ENCODE data around the gene OLA1. TPM values are rescaled to one million over a fixed set of nuclear protein-coding genes. Genes with fewer than 3 reads are reported as not detected.

The OLA1 gene
- total and polyA plus RNA-seq, 2 donors (not counting 1 experiment from before 2014, with no cell fraction given): 13.9 to 47.7 TPM

DNA sequence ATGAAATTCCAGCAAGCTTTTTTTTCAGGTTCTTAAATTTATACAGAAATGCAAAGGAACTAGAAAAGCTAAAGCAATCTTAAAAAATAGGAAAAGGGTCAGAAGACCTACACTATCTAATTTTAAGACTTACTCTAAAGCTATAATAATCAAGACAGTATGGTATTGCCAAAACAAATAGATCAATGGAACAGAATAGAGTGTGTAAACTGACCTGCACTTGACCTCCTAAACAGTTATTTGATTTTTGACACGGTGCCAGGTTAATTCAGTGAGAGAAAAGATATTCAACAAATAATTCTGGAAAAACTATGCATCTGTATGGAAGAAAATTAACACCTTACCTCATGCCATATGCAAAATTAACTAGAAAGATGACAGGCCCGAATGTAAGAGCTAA, 73.6 kb downstream of the OLA1 start:
- Histone ChIP-seq H3K9ac (ENCODE audit: low read length) (no peak overlapping the region), H3K27me3 (replicated peaks in 1 of 4; ENCODE audit: control extremely low read depth in 1 of 4, control insufficient read depth in 3 of 4, insufficient read depth in 4 of 4, low read length in 3 of 4) (no peaks in the 10 kb centered on the region), H3K4me2 (replicated peaks; ENCODE audit: low read depth, low read length, poor library complexity, severe bottlenecking) (no peak overlapping the region), H3K9me3 (ENCODE audit: control extremely low read depth in 1 of 3, control insufficient read depth in 2 of 3, insufficient read depth in 1 of 3, low read length in 2 of 3) (peaks cover 10 to 27% (median 26%) of the 10 kb centered on the region in 3 donors), H3K4me1 (ENCODE audit: control insufficient read depth in 2 of 2, insufficient read depth in 2 of 2, low read length in 2 of 2) (no peaks in the 10 kb centered on the region), H3K4me3 (ENCODE audit: control extremely low read depth in 1 of 5, extremely low read depth in 1 of 5, insufficient read depth in 1 of 5, low read depth in 2 of 5, low read length in 4 of 5) (no peak overlapping the region), H3K27ac (ENCODE audit: low read length in 2 of 2) (no peak overlapping the region), H3K79me2 (ENCODE audit: control insufficient read depth, insufficient read depth, low read length) (no peaks in the 10 kb centered on the region), H3K36me3 (replicated peaks in 1 of 2; ENCODE audit: control extremely low read depth in 1 of 2, control insufficient read depth in 1 of 2, extremely low read depth in 1 of 2, insufficient read depth in 2 of 2, low read length in 1 of 2) (peaks cover 0 to 2% of the 10 kb centered on the region in 2 experiments), H4K20me1 (ENCODE audit: control insufficient read depth, insufficient read depth, low read length, poor library complexity, severe bottlenecking) (peaks cover 4% of the 10 kb centered on the region), H2AFZ (ENCODE audit: insufficient read depth, low read depth, low read length, poor library complexity, severe bottlenecking) (no peak overlapping the region)
- TF ChIP-seq, protein P1, sequence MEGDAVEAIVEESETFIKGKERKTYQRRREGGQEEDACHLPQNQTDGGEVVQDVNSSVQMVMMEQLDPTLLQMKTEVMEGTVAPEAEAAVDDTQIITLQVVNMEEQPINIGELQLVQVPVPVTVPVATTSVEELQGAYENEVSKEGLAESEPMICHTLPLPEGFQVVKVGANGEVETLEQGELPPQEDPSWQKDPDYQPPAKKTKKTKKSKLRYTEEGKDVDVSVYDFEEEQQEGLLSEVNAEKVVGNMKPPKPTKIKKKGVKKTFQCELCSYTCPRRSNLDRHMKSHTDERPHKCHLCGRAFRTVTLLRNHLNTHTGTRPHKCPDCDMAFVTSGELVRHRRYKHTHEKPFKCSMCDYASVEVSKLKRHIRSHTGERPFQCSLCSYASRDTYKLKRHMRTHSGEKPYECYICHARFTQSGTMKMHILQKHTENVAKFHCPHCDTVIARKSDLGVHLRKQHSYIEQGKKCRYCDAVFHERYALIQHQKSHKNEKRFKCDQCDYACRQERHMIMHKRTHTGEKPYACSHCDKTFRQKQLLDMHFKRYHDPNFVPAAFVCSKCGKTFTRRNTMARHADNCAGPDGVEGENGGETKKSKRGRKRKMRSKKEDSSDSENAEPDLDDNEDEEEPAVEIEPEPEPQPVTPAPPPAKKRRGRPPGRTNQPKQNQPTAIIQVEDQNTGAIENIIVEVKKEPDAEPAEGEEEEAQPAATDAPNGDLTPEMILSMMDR (IDR thresholded peaks at IDR 0.05): no peak
- no peak for TF ChIP-seq EZH2 (IDR thresholded peaks at IDR 0.05; ENCODE audit: borderline replicate concordance, insufficient read depth, low read depth, low read length, poor library complexity, severe bottlenecking)
- no peak overlapping the region for H3K4me3 Mint-ChIP-seq
- H3K9me3 Mint-ChIP-seq (ENCODE audit: insufficient read depth): peaks cover 12% of the 10 kb centered on the region
- ChIA-PET POLR2A (interaction anchor here (0.5 kb wide), 1 partner anchor 19 kb away, joined by 8 read pairs; no protein-coding TSS in a partner anchor), CTCF (no interaction called here)
- no CpG with 5 or more reads among the region's 2 CpGs for WGBS (ENCODE audit: insufficient coverage)
- H3K4me1 Mint-ChIP-seq: no peaks in the 10 kb centered on the region
- no peak overlapping the region for H3K27ac Mint-ChIP-seq
- no peak for ATAC-seq (ENCODE audit: low read depth)
- intact Hi-C loops (cut with micrococcal nuclease): no loop called here
- H3K27me3 Mint-ChIP-seq: no peaks in the 10 kb centered on the region
- DNase-seq: no peak

DNA sequence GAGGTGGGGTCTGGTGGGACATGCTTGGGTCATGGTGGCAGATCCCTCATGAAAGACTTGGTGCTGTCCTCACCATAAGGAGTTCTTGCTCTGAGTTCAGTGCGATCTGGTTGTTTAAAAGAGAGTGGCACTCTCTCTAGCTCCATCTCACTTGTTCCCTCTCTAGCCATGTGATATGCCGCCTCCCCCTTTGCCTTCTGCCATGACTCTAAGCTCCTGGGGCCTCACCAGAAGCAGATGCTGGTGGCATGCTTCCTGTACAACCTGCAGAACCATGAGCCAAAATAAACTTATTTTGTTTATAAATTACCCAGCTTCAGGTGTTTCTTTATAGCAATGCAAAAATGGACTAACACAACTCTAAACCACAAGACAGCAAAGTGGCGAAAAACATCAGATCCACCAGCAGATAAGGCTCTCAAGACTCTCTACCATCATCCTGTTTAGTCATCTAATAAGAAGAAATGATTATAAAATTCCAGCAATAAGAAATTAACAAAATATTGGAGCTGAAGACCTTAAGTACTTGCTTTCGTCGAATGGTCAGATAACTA, 75.5 kb downstream of the OLA1 start:
- ChIA-PET CTCF (no interaction called here), POLR2A (no interaction called here)
- Histone ChIP-seq H3K9me3 (ENCODE audit: control extremely low read depth in 1 of 3, control insufficient read depth in 2 of 3, insufficient read depth in 1 of 3, low read length in 2 of 3) (peaks cover 13 to 43% (median 34%) of the 10 kb centered on the region in 3 donors), H3K36me3 (replicated peaks in 1 of 2; ENCODE audit: control extremely low read depth in 1 of 2, control insufficient read depth in 1 of 2, extremely low read depth in 1 of 2, insufficient read depth in 2 of 2, low read length in 1 of 2) (peaks cover 0 to 2% of the 10 kb centered on the region in 2 experiments), H3K27me3 (replicated peaks in 1 of 4; ENCODE audit: control extremely low read depth in 1 of 4, control insufficient read depth in 3 of 4, insufficient read depth in 4 of 4, low read length in 3 of 4) (no peaks in the 10 kb centered on the region), H4K20me1 (ENCODE audit: control insufficient read depth, insufficient read depth, low read length, poor library complexity, severe bottlenecking) (peaks cover 4% of the 10 kb centered on the region), H3K79me2 (ENCODE audit: control insufficient read depth, insufficient read depth, low read length) (no peaks in the 10 kb centered on the region), H3K4me3 (ENCODE audit: control extremely low read depth in 1 of 5, extremely low read depth in 1 of 5, insufficient read depth in 1 of 5, low read depth in 2 of 5, low read length in 4 of 5) (no peak overlapping the region), H3K27ac (ENCODE audit: low read length in 2 of 2) (no peak overlapping the region), H3K9ac (ENCODE audit: low read length) (no peak overlapping the region), H3K4me2 (replicated peaks; ENCODE audit: low read depth, low read length, poor library complexity, severe bottlenecking) (no peak overlapping the region), H3K4me1 (ENCODE audit: control insufficient read depth in 2 of 2, insufficient read depth in 2 of 2, low read length in 2 of 2) (no peaks in the 10 kb centered on the region), H2AFZ (ENCODE audit: insufficient read depth, low read depth, low read length, poor library complexity, severe bottlenecking) (no peak overlapping the region)
- H3K4me1 Mint-ChIP-seq: no peaks in the 10 kb centered on the region
- no peak for TF ChIP-seq EZH2 (IDR thresholded peaks at IDR 0.05; ENCODE audit: borderline replicate concordance, insufficient read depth, low read depth, low read length, poor library complexity, severe bottlenecking)
- TF ChIP-seq, protein P1 (IDR thresholded peaks at IDR 0.05): no peak
- DNase-seq (no peak), ATAC-seq (ENCODE audit: low read depth) (no peak)
- WGBS (ENCODE audit: insufficient coverage): 100% methylated on average over 2 of the region's 5 CpGs
- peaks cover 12% of the 10 kb centered on the region for H3K9me3 Mint-ChIP-seq (ENCODE audit: insufficient read depth)
- H3K27ac Mint-ChIP-seq: no peak overlapping the region
- intact Hi-C loops (cut with micrococcal nuclease): no loop called here
- H3K27me3 Mint-ChIP-seq: no peaks in the 10 kb centered on the region
- H3K4me3 Mint-ChIP-seq: no peak overlapping the region

Data from B cell (primary cell).